DND-41 (cell line): Measurements from ENCODE around the gene IL20.

Source experiments
- ATAC-seq: fragments of 200-7000 bp; cut with Tn5 transposase; 3 replicates; pipeline ENCODE4 v1.9.1; 2021; ENCODE audit warnings: low read depth; ENCODE audit not compliant: insufficient read depth
- DNase-seq: peaks from one replicate; pipeline ENCODE4 v3.0.0-alpha.2; 2020
- H2AFZ ChIP-seq: 2 replicates; pipeline ENCODE4 v1.6.0; 2012; ENCODE audit warnings: low read depth, low read length
- H3K27ac ChIP-seq: 2 replicates; pipeline ENCODE4 v1.5.1; 2012; ENCODE audit warnings: low read length, inconsistent platforms
- H3K27me3 ChIP-seq: fragments of 200-600 bp; sonication (generic); 2 replicates; pipeline ENCODE4 v1.6.0; 2012; ENCODE audit warnings: low read length, mild to moderate bottlenecking, inconsistent platforms; ENCODE audit not compliant: insufficient read depth, poor library complexity
- H3K36me3 ChIP-seq: 2 replicates; pipeline ENCODE4 v1.5.1; 2012; ENCODE audit warnings: low read length, inconsistent platforms; ENCODE audit not compliant: insufficient read depth
- H3K4me1 ChIP-seq: 2 replicates; pipeline ENCODE4 v1.5.1; 2012; ENCODE audit warnings: mild to moderate bottlenecking, low read length; ENCODE audit not compliant: insufficient read depth
- H3K4me2 ChIP-seq: 2 replicates; pipeline ENCODE4 v1.6.0; 2012; ENCODE audit warnings: mild to moderate bottlenecking, moderate library complexity, low read length, inconsistent platforms; ENCODE audit not compliant: insufficient read depth
- H3K4me3 ChIP-seq, 2 experiments: fragments of 200-600 bp in 1 of 2; shearing (Covaris generic) in 1 of 2; 2 replicates each; pipeline ENCODE4 v1.5.1; 2012 to 2016; ENCODE audit warnings: inconsistent platforms in 2 of 2, low read length in 2 of 2, mild to moderate bottlenecking in 2 of 2, low read depth in 1 of 2, moderate library complexity in 1 of 2
- H3K79me2 ChIP-seq: 2 replicates; pipeline ENCODE4 v1.6.0; 2012; ENCODE audit warnings: low read length, inconsistent platforms; ENCODE audit not compliant: insufficient read depth
- H3K9ac ChIP-seq: 2 replicates; pipeline ENCODE4 v1.6.0; 2012; ENCODE audit warnings: low read depth, mild to moderate bottlenecking, inconsistent platforms, low read length, moderate library complexity
- H3K9me3 ChIP-seq: 2 replicates; pipeline ENCODE4 v1.5.1; 2012; ENCODE audit warnings: low read length, moderate library complexity, mild to moderate bottlenecking, inconsistent platforms; ENCODE audit not compliant: insufficient read depth, severe bottlenecking
- H4K20me1 ChIP-seq: 2 replicates; pipeline ENCODE4 v1.6.0; 2012; ENCODE audit warnings: low read length; ENCODE audit not compliant: insufficient read depth
- CTCF ChIP-seq: IDR thresholded peaks from 2 replicates; pipeline ENCODE4 v1.5.1; 2012; ENCODE audit warnings: borderline replicate concordance, low read length, moderate library complexity, mild to moderate bottlenecking; ENCODE audit not compliant: poor library complexity, severe bottlenecking; ENCODE audit errors: extremely low read depth
- EZH2 ChIP-seq: IDR thresholded peaks from 3 replicates; pipeline ENCODE4 v1.6.1; 2012; ENCODE audit warnings: borderline replicate concordance, low read depth, mild to moderate bottlenecking, moderate library complexity, low read length, inconsistent platforms; ENCODE audit not compliant: severe bottlenecking

IL20 gene

DNA sequence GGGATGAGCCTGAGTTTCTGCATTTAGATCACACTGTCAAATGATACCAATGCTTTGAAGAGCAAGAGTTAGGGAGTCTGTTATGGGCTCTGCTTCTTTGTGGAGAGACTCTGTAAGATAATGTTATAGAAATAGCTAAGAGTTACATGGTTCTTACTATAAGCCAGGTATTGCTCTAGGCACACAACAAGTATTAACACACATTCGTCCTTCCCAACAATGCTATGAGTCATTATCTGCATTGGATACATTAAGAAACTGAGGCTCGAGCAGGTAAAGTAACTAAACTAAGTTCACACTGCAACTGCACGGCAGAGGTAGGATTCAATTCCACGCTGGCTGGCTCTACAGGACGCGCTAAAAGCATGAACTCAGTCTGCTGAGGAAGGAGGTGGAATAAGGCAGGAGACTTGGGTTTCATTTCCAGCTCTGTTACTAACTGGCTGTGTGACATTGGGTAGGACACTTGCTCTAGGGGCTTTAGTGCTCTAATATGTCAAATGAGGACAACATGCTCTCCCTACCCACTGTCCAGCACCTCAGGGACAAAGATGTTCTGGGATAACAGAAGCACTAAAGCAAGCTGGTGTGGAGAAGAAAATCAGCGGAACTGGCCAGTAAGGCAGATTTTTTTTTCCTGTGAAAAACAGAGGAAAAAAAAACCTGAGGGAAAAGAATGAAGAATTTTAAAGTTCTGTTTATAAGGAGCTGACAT is 23.7 kb upstream of the IL20 start:
- Histone ChIP-seq H4K20me1 (no peaks in the 10 kb centered on the region), H2AFZ (no peak overlapping the region), H3K27me3 (no peaks in the 10 kb centered on the region), H3K36me3 (no peaks in the 10 kb centered on the region), H3K27ac (no peak overlapping the region), H3K9me3 (no peaks in the 10 kb centered on the region), H3K4me2 (no peak overlapping the region), H3K4me1 (no peaks in the 10 kb centered on the region), H3K79me2 (no peaks in the 10 kb centered on the region), H3K9ac (no peak overlapping the region), H3K4me3 (no peak overlapping the region)
- DNase-seq (no peak), ATAC-seq (no peak)
- no peak for TF ChIP-seq EZH2
- no peak for TF ChIP-seq CTCF

DNA sequence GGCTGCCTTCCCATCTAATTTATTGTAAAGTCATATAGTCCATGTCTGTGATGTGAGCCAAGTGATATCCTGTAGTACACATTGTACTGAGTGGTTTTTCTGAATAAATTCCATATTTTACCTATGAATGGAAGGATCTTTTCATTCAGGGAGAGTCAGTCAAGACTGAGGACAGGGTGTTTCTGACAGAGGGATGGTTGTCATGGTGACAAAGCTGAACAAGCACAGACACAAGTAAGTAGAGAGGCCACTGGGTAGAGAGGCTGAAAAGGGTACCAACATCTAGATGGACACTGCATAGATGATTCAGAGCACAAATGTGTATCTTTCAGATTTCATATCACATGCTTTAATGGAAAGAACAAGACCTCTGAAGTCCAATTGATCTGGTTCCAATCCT is 22.6 kb upstream of the IL20 start:
- Histone ChIP-seq H3K4me2 (no peak overlapping the region), H3K9me3 (no peaks in the 10 kb centered on the region), H3K4me3 (no peak overlapping the region), H3K4me1 (no peaks in the 10 kb centered on the region), H3K36me3 (no peaks in the 10 kb centered on the region), H3K27ac (no peak overlapping the region), H2AFZ (no peak overlapping the region), H4K20me1 (no peaks in the 10 kb centered on the region), H3K9ac (no peak overlapping the region), H3K27me3 (no peaks in the 10 kb centered on the region), H3K79me2 (no peaks in the 10 kb centered on the region)
- no peak for ATAC-seq
- TF ChIP-seq CTCF (no peak), EZH2 (no peak)
- no peak for DNase-seq

GRCh38 chr1:206843626-206844025 is 21.8 kb upstream of the IL20 start:
- Histone ChIP-seq H3K27ac (no peak overlapping the region), H3K4me2 (no peak overlapping the region)
- TF ChIP-seq EZH2 (no peak), CTCF (no peak)

DNA sequence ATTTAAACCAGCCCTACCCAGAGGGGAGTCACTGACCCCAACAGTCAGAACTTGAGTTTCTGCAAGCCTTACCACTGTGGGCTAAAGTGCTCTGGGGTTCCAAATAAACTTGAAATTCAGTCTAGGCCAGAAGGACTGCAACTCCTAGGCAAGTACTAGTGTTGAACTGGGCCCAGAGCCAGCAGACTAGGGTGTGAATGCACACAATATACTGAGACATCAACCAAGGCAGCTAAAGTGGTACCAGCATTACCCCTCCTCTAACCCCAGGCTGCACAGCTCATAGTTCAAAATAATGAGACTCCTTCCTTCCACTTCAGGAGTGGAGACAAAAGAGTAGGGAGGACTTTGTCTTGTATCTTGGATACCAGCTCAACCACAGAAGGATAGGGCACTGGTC is 18.9 kb upstream of the IL20 start:
- Histone ChIP-seq H3K4me3 (no peak overlapping the region), H2AFZ (no peak overlapping the region), H3K36me3 (no peaks in the 10 kb centered on the region), H3K27me3 (no peaks in the 10 kb centered on the region), H4K20me1 (no peaks in the 10 kb centered on the region), H3K4me2 (no peak overlapping the region), H3K27ac (no peak overlapping the region), H3K4me1 (no peaks in the 10 kb centered on the region), H3K9me3 (no peaks in the 10 kb centered on the region), H3K79me2 (no peaks in the 10 kb centered on the region), H3K9ac (no peak overlapping the region)
- DNase-seq (no peak), ATAC-seq (no peak)
- TF ChIP-seq EZH2 = no peak
- TF ChIP-seq CTCF = no peak

More at GRCh38 chr1:206843626-206844025, 21.8 kb upstream of the IL20 start:
- Histone ChIP-seq H3K9me3 (no peaks in the 10 kb centered on the region), H4K20me1 (no peaks in the 10 kb centered on the region), H3K79me2 (no peaks in the 10 kb centered on the region), H3K9ac (no peak overlapping the region), H3K4me1 (no peaks in the 10 kb centered on the region), H3K36me3 (no peaks in the 10 kb centered on the region), H3K27me3 (no peaks in the 10 kb centered on the region), H3K4me3 (no peak overlapping the region), H2AFZ (no peak overlapping the region)
- DNase-seq (no peak), ATAC-seq (no peak)
